Inflammatory macrophage treated with lipopolysaccharide for 1 hour (primary cell): Measurements from ENCODE around the gene LGMN.
"Not testable (repeated sequence)": the region's sequence is repeated elsewhere in the genome, so short reads cannot be mapped to it uniquely, and the experiment has no call there.

Source experiments
- DNase-seq, 2 donors: peaks; one replicate each; pipeline ENCODE4 v3.0.0-alpha.2; 2020 to 2022

LGMN gene

GRCh38 chr14:92759679-92760523 lies 11.5 kb upstream of the LGMN start:
- no peak for DNase-seq

- DNase-seq: peak; percentile 34 to 68
Observed at GRCh38 chr14:92759300-92759678, 10.9 kb upstream of the LGMN start.

- DNase-seq: peak; percentile 75 to 96
Observed at GRCh38 chr14:92756446-92756845, 8.0 kb upstream of the LGMN start.

- peak; percentile 57 to 77 for DNase-seq
Observed at GRCh38 chr14:92755495-92755894, 7.1 kb upstream of the LGMN start.

- no peak for DNase-seq
Observed at GRCh38 chr14:92754966-92755365, 6.5 kb upstream of the LGMN start.

- peak; percentile 72 to 77 for DNase-seq
Observed at GRCh38 chr14:92753250-92753649, 4.8 kb upstream of the LGMN start.

- DNase-seq: no peak
Observed at GRCh38 chr14:92751819-92752218, 3.4 kb upstream of the LGMN start.

- DNase-seq: no peak
Observed at GRCh38 chr14:92750994-92751400, 2.6 kb upstream of the LGMN start.

DNA sequence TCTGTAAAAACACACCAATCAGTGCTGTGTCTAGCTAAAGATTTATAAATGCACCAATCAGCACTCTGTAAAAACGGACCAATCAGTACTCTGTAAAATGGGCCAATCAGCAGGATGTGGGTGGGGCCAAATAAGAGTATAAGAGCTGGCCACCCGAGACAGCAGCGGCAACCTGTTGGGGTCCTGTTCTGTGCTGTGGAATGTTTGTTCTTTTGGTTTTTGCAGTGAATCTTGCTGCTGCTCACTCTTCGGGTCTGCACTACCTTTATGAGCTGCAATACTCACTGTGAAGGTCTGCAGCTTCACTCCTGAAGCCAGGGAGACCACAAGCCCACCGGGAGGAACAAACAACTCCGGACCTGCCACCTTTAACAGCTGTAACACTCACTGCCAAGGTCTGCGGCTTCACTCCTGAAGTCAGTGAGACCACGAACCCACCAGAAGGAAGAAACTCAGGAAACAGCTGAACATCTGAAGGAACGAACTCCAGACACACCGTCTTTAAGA lies 1.8 kb upstream of the LGMN start:
- DNase-seq: not testable (repeated sequence)

DNA sequence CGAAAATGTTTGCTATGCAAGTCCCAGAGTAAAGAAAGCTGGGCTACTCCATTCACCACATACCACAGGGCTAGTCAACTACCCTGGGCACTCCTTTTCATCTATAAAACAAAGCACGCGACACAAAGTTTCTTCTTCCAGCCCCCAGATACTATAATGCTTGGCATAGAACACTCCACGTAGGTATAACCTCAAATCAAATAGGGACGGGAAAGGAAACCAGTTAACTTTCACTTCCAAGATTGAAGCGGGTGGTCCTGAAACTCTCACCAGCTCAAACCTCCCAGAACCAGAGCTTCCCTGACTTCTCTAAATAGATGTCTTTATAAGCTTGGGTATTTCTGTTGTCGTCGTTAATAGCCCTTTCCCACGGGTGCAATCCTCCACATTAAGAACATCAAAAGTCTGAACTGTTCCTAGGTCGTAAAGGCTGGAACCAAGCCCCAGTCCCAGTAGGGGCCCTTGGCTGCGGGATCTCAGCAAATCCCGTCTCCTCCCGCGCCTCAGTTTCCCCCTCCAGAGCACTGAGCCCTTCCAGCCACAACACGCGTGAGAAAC lies 647 bp downstream of the LGMN start:
- no peak for DNase-seq

GRCh38 chr14:92744198-92744597 lies 4.2 kb downstream of the LGMN start:
- DNase-seq: no peak

GRCh38 chr14:92740440-92740839 lies 8.0 kb downstream of the LGMN start:
- DNase-seq: no peak

DNA sequence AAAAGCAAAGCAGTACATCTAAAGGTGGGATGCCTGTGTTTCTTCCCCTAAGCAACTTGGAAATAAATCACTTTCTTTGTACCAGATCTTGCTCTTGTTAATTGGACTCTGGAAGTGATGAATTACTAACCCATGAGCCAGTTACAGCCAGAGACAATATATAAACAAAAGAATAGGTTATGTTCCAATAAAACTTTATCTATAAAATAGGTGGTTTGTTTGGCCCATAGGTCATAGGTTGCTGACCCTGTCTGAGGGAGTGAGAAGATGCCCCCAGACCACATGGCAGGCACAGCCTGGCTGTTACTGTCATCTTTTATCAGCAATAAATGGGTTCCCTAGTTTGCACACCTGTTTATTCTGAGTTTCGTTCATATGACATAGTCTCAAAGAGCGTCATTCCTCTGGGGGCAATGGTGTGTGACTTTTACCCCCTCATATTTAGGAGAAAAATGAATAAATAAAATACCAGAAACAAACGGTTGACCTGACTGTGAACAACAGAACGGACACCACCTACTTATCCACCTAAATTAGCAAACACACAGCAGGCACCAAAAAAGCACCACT lies 10.7 kb downstream of the LGMN start:
- no peak for DNase-seq

- no peak for DNase-seq
Observed at GRCh38 chr14:92737206-92737605, 11.2 kb downstream of the LGMN start.

GRCh38 chr14:92735344-92735743 lies 13.1 kb downstream of the LGMN start:
- no peak for DNase-seq

DNA sequence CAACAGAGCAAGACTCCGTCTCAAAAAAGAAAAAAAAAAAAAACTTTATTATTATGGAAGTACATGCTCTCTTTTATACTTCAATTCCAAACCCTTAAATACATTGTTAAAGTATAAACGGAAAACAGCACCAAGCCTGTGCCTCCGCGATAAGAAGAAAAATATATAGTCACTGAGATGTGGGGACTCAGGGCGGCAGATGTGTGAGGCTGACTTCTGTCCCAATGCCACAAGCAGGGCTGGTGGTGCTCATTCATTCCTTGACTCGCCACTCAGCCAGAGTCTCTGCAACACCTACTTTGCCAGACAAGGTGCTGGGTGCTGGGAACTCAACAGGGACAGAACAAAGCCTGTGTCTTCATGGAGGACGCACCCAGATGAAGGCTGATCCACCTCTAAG lies 13.8 kb downstream of the LGMN start:
- DNase-seq: no peak

- DNase-seq: no peak
Observed at GRCh38 chr14:92733007-92733406, 15.4 kb downstream of the LGMN start.

DNA sequence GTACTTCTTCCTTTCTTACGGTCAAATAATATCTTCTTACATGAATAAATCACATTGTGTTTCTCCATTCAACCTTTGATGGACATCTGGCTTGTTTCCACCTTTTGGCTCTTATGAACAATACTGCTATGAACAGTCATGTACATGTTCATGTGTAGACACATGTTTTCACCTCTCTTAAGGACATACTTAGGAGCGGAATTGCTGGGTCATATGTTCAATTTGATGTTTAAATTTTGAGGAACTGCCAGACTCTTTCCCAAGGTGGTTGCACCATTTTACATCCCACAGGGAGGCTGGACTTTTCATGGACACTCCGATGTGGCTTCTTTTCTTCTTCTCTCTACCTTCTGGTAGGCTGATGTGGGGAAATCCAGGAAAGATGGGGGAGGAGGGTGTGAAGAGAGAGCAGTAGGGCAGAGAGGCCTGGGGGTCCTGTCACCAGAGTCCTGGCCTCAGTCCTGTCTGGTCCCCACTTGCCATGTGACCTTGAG lies 16.8 kb downstream of the LGMN start:
- DNase-seq: peak; percentile 55 to 71

GRCh38 chr14:92729634-92730358 lies 18.6 kb downstream of the LGMN start:
- peak; percentile 58 to 61 for DNase-seq

- peak in 1 of 2 donors; percentile 22 for DNase-seq
Observed at GRCh38 chr14:92728759-92729364, 19.6 kb downstream of the LGMN start.

- DNase-seq: no peak
Observed at GRCh38 chr14:92726933-92727262, 21.5 kb downstream of the LGMN start.

DNA sequence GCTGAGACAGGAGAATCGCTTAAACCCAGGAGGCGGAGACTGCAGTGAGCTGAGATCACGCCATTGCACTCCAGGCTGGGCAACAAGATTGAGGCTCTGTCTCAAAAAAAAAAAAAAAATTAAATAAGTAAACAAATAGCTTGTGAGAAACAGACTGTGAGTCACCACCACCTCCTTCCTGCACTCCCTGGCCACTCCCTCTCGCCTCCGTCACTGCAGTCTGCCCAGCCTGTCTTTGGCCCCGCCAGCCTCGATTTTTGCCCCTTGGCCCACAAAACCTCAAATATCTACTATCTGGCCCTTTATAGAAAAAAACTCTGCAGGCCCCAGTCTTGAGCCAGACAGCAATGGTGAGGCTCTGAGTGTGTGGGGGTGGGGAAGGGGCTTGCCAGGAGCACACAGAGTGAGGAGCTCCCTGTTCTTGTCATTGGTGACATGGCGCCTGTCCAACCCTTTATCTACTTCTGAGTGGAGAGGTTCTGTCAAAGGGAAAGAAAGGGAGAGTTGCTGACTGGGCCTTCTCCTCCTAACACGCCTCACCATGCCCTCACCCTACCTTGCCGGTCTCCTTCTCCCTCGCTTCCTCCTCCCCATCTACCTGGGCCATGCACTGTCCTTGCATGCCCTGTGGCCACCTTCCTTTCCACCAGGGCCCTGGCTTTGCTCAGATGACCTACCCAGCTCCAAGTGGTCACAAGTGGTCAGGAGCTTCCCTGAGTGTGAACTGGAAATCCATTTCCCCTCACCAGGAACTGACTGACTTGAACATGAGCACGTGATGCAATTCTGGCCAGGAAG lies 22.1 kb downstream of the LGMN start:
- peak; percentile 81 to 87 for DNase-seq
